ENCODE results near the gene ZNF394. TPM values are rescaled to one million over a fixed set of nuclear protein-coding genes. Genes with fewer than 3 reads are reported as not detected.

ZNF394 gene
- total and polyA plus RNA-seq, 9 of the 15 experiments (the other 6 are each of a cell fraction or from before 2014, with no cell fraction given), result 2.9 to 32.2 (median 24.2) TPM

DNA sequence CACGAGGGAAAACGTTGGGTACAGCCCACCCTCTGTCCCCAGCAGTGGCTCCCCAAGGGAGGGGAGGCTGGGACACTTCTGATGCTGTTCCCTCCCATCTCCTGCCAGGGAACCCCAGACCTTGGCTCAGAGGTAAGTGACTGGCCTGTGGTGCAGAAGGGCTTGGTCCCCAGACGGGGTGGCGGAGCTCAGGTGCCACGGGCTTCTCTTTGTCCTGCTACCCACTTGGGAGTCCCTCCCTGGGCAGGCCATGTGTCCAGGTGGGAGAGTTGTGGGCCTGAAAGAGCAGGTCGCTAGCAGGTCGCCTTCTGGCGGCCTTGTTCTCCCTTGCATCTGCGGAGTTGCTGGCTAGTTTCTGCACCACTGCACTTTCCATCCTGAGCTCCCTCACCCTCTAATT, 44.2 kb downstream of the ZNF394 start (continued):
- TF ChIP-seq ELF2 (CRISPR knock-in tag; IDR thresholded peaks at IDR 0.05) (no peak), CCNT2 (IDR thresholded peaks at IDR 0.05; ENCODE audit: borderline replicate concordance, extremely low read depth, insufficient read length, low read depth, low read length) (peak; percentile 16), ZNF175 (CRISPR knock-in tag; IDR thresholded peaks at IDR 0.05; ENCODE audit: low read depth) (no peak), FOXA1 (IDR thresholded peaks at IDR 0.05; ENCODE audit: borderline replicate concordance) (no peak), CTCFL (IDR thresholded peaks at IDR 0.05; ENCODE audit: borderline replicate concordance, insufficient read depth, low read depth, low read length, poor library complexity, severe bottlenecking) (no peak), CEBPG (CRISPR knock-in tag; IDR thresholded peaks at IDR 0.05) (no peak), CEBPG (tag; conservative IDR thresholded peaks at IDR 0.05 in 1 of 2, IDR thresholded peaks at IDR 0.05 in 1 of 2) (no peak), PHF21A (IDR thresholded peaks at IDR 0.05; ENCODE audit: borderline replicate concordance, low read depth) (no peak), GABPB1 (CRISPR knock-in tag; IDR thresholded peaks at IDR 0.05) (no peak), NCOA6 (IDR thresholded peaks at IDR 0.05) (no peak), ARID4B (CRISPR knock-in tag; IDR thresholded peaks at IDR 0.05) (no peak), NUFIP1 (IDR thresholded peaks at IDR 0.05; ENCODE audit: partially characterized antibody) (no peak), SMARCC2 (IDR thresholded peaks at IDR 0.05; ENCODE audit: low read depth) (no peak), ZNF146 (CRISPR knock-in tag; IDR thresholded peaks at IDR 0.05; ENCODE audit: unreplicated experiment) (no peak), POLR2A (conservative IDR thresholded peaks at IDR 0.05) (peak; percentile 3; the same call in 1 of the 2 replicates)

Measured in K562 (cell line).